ENCODE data around the gene MYH7. TPM values are rescaled to one million over a fixed set of nuclear protein-coding genes. Genes with fewer than 3 reads are reported as not detected.

MYH7 gene
- polyA plus RNA-seq, 12 donors, result 205 to 1,002 (median 674) TPM

DNA sequence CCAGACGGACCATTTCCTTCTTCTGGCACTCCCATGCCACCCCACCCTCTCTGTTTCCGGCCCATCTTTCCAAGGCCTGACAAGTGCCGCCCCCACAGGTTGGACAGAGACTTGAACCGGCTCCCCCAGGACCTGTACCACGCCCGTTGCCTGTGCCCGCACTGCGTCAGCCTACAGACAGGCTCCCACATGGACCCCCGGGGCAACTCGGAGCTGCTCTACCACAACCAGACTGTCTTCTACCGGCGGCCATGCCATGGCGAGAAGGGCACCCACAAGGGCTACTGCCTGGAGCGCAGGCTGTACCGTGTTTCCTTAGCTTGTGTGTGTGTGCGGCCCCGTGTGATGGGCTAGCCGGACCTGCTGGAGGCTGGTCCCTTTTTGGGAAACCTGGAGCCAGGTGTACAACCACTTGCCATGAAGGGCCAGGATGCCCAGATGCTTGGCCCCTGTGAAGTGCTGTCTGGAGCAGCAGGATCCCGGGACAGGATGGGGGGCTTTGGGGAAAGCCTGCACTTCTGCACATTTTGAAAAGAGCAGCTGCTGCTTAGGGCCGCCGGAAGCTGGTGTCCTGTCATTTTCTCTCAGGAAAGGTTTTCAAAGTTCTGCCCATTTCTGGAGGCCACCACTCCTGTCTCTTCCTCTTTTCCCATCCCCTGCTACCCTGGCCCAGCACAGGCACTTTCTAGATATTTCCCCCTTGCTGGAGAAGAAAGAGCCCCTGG lies 59.8 kb downstream of the MYH7 start:
- DNase-seq, result no peak

DNA sequence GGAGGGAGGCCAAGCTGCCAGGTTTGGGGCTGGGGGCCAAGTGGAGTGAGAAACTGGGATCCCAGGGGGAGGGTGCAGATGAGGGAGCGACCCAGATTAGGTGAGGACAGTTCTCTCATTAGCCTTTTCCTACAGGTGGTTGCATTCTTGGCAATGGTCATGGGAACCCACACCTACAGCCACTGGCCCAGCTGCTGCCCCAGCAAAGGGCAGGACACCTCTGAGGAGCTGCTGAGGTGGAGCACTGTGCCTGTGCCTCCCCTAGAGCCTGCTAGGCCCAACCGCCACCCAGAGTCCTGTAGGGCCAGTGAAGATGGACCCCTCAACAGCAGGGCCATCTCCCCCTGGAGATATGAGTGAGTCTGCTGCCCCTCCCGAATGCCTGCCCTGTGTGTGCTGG lies 62.4 kb downstream of the MYH7 start:
- no peak for DNase-seq

DNA sequence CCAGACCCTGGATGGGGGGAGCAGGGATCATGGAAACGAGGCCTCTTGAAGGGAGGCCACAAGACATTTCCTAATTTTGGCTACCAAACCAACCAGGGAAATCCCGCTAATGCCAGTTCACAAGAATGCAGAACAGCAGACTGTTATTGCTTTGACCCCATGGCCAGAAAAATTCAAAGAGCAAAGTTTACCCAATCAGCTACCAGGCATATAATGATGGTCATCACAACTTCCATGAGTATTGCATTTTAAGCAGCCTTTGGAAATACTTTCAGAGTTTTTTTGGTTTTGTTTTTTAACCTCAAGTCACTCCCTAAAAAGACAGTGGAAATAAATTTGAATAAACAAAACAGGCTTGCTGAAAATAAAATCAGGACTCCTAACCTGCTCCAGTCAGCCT lies 63.0 kb downstream of the MYH7 start, which contains the start of gene IL25:
Gene IL25 (plus strand): TSS at position 301 of the 400 bp plus-strand sequence.
- DNase-seq, result no peak

DNA sequence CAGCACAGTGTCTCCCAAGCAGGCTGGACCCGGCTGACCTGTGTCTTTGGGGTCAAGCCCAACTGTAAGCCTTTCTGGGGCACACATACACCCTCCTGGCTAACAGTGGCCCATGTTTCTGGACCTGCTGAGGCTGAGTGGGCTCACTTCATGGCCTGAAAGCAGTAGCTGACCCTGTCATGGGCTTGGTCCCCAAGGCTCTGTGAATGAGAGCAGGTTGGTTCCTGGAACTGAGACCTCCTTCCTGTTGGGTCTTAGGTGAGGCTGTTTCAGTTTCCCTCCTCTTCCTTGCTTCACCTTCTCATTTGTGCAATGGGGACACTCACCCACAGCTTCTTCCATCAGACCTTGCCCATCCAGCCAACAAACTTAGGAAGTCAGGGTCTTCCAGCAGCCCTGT lies 63.6 kb downstream of the MYH7 start:
- no peak for DNase-seq

DNA sequence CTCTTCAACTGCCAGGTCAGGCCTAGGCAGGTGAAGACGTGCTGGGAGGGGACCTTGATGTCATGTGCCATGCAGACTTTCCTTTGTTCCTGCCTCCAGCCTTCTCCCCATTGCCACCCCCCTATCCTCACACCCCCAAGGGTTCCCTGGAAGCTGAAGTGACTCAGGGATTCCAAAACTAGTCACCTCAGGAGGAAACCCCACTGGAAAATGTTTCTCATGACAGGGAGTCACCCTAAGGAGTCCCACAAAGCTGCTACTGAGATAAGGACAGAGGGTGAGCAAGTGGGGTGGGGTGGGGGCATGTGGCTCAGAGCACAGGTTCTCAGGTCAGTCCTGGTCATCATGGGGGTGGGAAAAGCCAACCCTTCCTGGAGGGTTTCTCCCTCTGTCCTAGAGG lies 65.2 kb downstream of the MYH7 start:
- DNase-seq, result no peak

DNA sequence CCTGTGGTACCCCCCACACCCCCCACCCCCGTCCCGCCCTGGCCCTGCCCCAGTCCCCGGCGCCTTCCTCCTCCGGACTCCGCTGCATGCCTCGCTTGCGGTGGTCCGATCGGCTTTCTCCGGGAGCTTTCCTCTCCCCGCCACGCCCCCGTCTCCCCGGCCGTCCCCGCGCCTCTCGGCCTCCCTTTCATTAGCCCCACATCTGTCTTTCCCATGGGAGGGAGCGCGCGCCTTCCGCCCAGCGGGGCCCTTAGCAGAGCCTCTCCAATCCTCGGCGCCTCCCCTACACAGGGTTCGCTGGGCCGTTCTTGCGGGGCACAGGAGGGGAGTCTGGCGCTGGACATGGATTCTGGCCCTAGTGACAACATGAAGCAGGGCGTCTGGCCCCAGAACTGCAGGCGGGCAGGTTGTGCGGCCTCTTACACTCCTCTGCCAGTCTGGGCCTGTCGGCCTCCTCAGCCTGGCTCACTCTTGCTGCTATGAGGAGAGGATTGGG lies 69.0 kb downstream of the MYH7 start:
- peak; percentile 68 for DNase-seq

DNA sequence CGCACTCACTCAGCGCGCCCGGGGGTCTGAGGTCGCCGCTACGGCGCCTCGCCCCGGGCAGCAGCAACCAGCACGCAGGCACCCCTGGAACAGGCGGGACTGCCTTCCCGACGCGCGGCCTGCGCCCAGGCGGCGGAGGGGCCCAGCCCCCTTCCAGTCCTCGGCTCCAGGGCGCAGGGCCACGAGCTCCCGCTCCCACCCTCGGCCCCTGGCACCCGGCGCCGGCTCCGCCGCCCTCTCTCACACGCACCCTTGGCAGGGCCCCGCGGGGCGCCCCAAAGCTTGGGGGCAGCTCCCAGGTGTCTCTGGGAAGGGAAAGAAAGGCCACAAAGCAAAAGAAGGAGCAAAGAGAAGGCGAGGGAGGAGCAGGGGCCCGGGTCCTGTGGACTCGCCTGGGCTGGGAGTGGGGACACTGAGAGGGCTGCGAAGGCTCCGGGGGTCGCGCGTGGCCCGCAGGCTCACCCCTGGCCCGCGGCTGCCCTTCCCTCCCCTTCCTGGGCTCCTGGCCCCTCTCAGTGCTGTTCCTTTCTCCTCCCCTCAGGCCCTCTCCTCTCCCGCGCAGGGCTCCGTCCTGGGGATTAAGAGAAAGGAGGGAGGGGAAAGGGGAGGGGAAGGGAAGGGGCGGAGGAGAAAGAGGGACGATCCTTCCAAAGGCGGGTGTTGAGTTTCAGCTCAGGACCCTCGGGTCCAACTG lies 69.6 kb downstream of the MYH7 start:
- DNase-seq, result peak; percentile 88

DNA sequence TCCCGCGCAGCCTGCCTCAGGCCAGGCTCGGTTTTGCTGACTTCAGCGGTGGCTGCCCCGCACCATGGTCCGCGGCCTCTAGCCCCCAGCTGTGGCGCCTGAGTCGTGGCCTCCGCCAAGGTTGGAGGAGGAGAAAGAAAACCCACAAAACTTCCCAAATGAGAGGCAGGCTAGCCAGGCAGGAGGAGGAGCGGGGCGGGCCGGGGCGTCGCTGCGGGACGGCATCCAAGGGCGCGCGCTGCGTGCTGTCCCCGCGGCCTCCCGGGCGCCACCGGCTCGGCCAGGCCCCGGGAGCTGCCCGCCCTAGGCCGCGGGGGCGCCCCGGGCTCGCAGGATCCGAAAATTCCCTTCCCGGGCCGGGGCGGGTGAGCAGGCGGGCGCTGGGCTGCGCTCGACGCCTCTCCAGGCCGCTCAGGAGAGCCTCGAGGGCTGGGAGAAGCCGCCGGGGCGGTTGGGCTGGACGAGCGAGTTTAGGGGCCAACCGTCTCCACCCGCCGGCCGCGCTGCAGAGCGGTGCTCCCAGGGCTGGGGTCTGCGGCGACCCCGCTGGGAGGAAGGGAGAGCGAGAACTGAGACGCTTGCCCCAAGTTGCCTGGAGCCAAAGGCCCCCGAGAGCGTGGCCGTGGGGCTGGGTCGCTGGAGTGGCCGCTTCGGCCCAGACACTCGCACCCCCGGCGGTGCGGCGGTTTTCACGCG lies 70.3 kb downstream of the MYH7 start, which contains the start of gene EFS:
Gene EFS (minus strand): TSS at position 137 of the 696 bp plus-strand sequence. CDS start 147 bp downstream, outside the sequence.
- peak; percentile 77 for DNase-seq

DNA sequence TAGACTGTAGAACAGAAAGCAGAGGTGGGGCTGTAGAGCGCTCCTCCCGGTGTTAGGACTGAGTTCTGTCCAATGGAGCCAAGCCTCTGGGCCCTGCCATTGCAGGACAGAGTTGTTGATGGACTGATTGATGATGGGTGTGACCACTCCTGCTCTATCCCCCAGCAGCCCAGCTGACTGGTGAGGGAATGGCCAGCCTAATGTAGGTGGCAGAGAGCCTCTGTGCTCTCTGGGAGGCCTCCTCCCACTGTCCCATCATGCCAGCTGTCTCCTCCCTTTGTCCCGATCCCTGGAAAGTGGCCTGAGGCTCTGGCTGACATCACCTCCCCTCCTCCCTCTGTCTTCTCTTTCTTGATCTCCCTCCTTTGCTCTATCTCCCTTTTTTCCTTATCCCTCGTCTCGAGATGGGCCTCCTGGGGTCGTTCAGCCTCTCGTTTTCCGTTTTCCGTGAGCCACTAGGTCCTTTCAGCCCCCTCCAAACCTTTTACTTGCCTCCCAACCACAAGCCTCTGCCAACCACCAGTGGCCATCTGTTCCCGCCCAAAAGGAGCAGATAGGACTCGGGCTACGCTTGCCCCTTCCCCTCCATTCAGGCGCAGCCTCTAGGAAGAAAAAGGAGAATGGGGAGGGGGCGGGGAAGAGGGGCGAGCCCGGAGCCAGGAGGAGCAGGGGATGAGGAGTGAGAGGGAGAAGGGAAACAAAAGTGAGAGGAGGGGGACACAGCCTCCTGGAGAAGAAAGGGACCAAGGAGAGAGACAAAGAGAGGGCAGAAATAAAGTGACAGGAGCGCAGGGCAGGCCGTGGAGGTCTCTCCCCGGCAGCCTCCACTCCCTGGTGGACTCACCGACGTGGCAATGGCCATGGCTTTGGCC lies 71.1 kb downstream of the MYH7 start:
- peak; percentile 74 for DNase-seq

Other genes starting within 250 kb of the MYH7 start
- gene RNF212B, start 197.7 kb downstream of the MYH7 start, polyA plus RNA-seq (ENCODE audit: insufficient read length in 12 of 12), result under 1 TPM in 3 of 12 donors, not detected in 9; 0.60 to 0.65 (median 0.63) TPM
- 10 to 100 TPM in 9 of 12 donors, 1 to 10 TPM in 2, not detected in 1; 9.1 to 25.5 (median 10.7) TPM for gene HOMEZ, start 149.5 kb downstream of the MYH7 start, polyA plus RNA-seq (ENCODE audit: insufficient read length in 12 of 12)
- gene PPP1R3E, start 132.8 kb downstream of the MYH7 start, polyA plus RNA-seq (ENCODE audit: insufficient read length in 12 of 12), result 10 to 100 TPM in 11 of 12 donors, not detected in 1; 11.7 to 27.1 (median 19.2) TPM
- gene BCL2L2, start 128.8 kb downstream of the MYH7 start, polyA plus RNA-seq (ENCODE audit: insufficient read length in 12 of 12), result 10 to 100 TPM in 11 of 12 donors, not detected in 1; 26.0 to 36.9 (median 30.1) TPM
- 1,000 to 10,000 TPM in 1 of 12 donors, 100 to 1,000 TPM in 7, 10 to 100 TPM in 4; 92.5 to 1,853 (median 109) TPM for gene PABPN1, start 114.2 kb downstream of the MYH7 start, polyA plus RNA-seq (ENCODE audit: insufficient read length in 12 of 12)
- 10 to 100 TPM in 11 of 12 donors, not detected in 1; 14.7 to 29.5 (median 19.7) TPM for gene SLC22A17, start 82.8 kb downstream of the MYH7 start, polyA plus RNA-seq (ENCODE audit: insufficient read length in 12 of 12)
- gene EFS, start 70.5 kb downstream of the MYH7 start, polyA plus RNA-seq (ENCODE audit: insufficient read length in 12 of 12), result 10 to 100 TPM in 11 of 12 donors, not detected in 1; 31.8 to 63.3 (median 48.1) TPM
- gene IL25, start 62.9 kb downstream of the MYH7 start, polyA plus RNA-seq (ENCODE audit: insufficient read length in 12 of 12), result not detected
- gene CMTM5, start 58.6 kb downstream of the MYH7 start, polyA plus RNA-seq (ENCODE audit: insufficient read length in 12 of 12), result 1 to 10 TPM in 8 of 12 donors, under 1 TPM in 2, not detected in 2; 0.52 to 3.6 (median 1.5) TPM
- gene MYH6, start 27.4 kb downstream of the MYH7 start, polyA plus RNA-seq (ENCODE audit: insufficient read length in 12 of 12), result 1 to 10 TPM in 11 of 12 donors, not detected in 1; 2.4 to 8.2 (median 5.4) TPM
- 10 to 100 TPM in 11 of 12 donors, not detected in 1; 32.3 to 55.6 (median 40.1) TPM for gene NGDN, start 34.0 kb upstream of the MYH7 start, polyA plus RNA-seq (ENCODE audit: insufficient read length in 12 of 12)
- gene ZFHX2, start 116.1 kb upstream of the MYH7 start, polyA plus RNA-seq (ENCODE audit: insufficient read length in 12 of 12), result 1 to 10 TPM in 9 of 12 donors, under 1 TPM in 2, not detected in 1; 0.89 to 4.0 (median 1.7) TPM
- gene THTPA, start 120.6 kb upstream of the MYH7 start, polyA plus RNA-seq (ENCODE audit: insufficient read length in 12 of 12), result 10 to 100 TPM in 8 of 12 donors, 1 to 10 TPM in 2, not detected in 2; 8.9 to 14.0 (median 11.1) TPM
- 10 to 100 TPM in 11 of 12 donors, not detected in 1; 12.2 to 77.8 (median 15.3) TPM for gene AP1G2, start 132.1 kb upstream of the MYH7 start, polyA plus RNA-seq (ENCODE audit: insufficient read length in 12 of 12)
- gene JPH4, start 143.1 kb upstream of the MYH7 start, polyA plus RNA-seq (ENCODE audit: insufficient read length in 12 of 12), result 10 to 100 TPM in 1 of 12 donors, 1 to 10 TPM in 2, under 1 TPM in 8, not detected in 1; 0.33 to 13.6 (median 0.63) TPM
- gene DHRS2, start 200.7 kb upstream of the MYH7 start, polyA plus RNA-seq (ENCODE audit: insufficient read length in 12 of 12), result under 1 TPM in 9 of 12 donors, not detected in 3; 0.12 to 0.98 (median 0.26) TPM